ENCODE data around the gene PTK7. TPM values are rescaled to one million over a fixed set of nuclear protein-coding genes. Genes with fewer than 3 reads are reported as not detected.

Gene PTK7
- total RNA-seq, 1 experiment from 2014 or later = 165 TPM

- no peaks in the 10 kb centered on the region for H3K27me3 Mint-ChIP-seq (ENCODE audit: low read depth)
- DNase-seq (ENCODE audit: low spot score) (no peak), ATAC-seq (no peak)
- H3K4me3 Mint-ChIP-seq = peak overlapping the region; percentile 84
- no peaks in the 10 kb centered on the region for H3K36me3 Mint-ChIP-seq
- peaks cover 35% of the 10 kb centered on the region for H3K4me1 Mint-ChIP-seq
- H3K9me3 Mint-ChIP-seq = no peaks in the 10 kb centered on the region
- peak overlapping the region; percentile 69 for H3K27ac Mint-ChIP-seq
- ChIA-PET CTCF (interaction anchor here (2.3 to 3.2 kb wide), 2 partner anchors 24 to 65 kb away, joined by 4 to 50 read pairs; partner anchors contain the start of gene CUL7), POLR2A (interaction anchor here (2.6 kb wide), 1 partner anchor 19 kb away, joined by 10 read pairs; no protein-coding TSS in a partner anchor)
- TF ChIP-seq TEAD1 (CRISPR knock-in tag; IDR thresholded peaks at IDR 0.05) (no peak), ZNF532 (CRISPR knock-in tag; IDR thresholded peaks at IDR 0.05; ENCODE audit: borderline replicate concordance) (no peak), GABPB1 (CRISPR knock-in tag; IDR thresholded peaks at IDR 0.05) (no peak), ZNF121 (CRISPR knock-in tag; IDR thresholded peaks at IDR 0.05) (no peak)
Observed at GRCh38 chr6:43077981-43078511, 1.9 kb downstream of the PTK7 start.

- Mint-ChIP-seq H3K27ac (peak overlapping the region; percentile 14; the same call in 1 of the 2 replicates), H3K36me3 (no peaks in the 10 kb centered on the region), H3K9me3 (no peaks in the 10 kb centered on the region), H3K4me1 (peaks cover 42% of the 10 kb centered on the region), H3K27me3 (ENCODE audit: low read depth) (no peaks in the 10 kb centered on the region), H3K4me3 (no peak overlapping the region)
- no peak for TF ChIP-seq GTF2I (CRISPR knock-in tag; conservative IDR thresholded peaks at IDR 0.05)
- TF ChIP-seq TEAD4 (CRISPR knock-in tag; IDR thresholded peaks at IDR 0.05) = no peak
- TF ChIP-seq ZNF416 (CRISPR knock-in tag; IDR thresholded peaks at IDR 0.05) = no peak
- TF ChIP-seq ETV6 (CRISPR knock-in tag; IDR thresholded peaks at IDR 0.05) = no peak
- no peak for ATAC-seq
- DNase-seq (ENCODE audit: low spot score) = no peak
- ChIA-PET CTCF (interaction anchor here (0.6 kb wide), 1 partner anchor 9 kb away, joined by 3 read pairs; no protein-coding TSS in a partner anchor), POLR2A (interaction anchor here (0.7 kb wide), 1 partner anchor 42 kb away, joined by 4 read pairs; no protein-coding TSS in a partner anchor)
Observed at GRCh38 chr6:43078691-43079090, 2.6 kb downstream of the PTK7 start.

- Mint-ChIP-seq H3K36me3 (no peaks in the 10 kb centered on the region), H3K27ac (no peak overlapping the region), H3K9me3 (no peaks in the 10 kb centered on the region), H3K27me3 (ENCODE audit: low read depth) (no peaks in the 10 kb centered on the region), H3K4me1 (peaks cover 42% of the 10 kb centered on the region), H3K4me3 (no peak overlapping the region)
- CTCF ChIA-PET = interaction anchor here (1.1 kb wide), 1 partner anchor 63 kb away, joined by 3 read pairs; no protein-coding TSS in a partner anchor
- TF ChIP-seq NFYB (CRISPR knock-in tag; conservative IDR thresholded peaks at IDR 0.05; ENCODE audit: low read depth) (no peak), NFE2L1 (CRISPR knock-in tag; IDR thresholded peaks at IDR 0.05) (no peak), MAX (CRISPR knock-in tag; IDR thresholded peaks at IDR 0.05) (no peak), MYBL2 (CRISPR knock-in tag; IDR thresholded peaks at IDR 0.05) (no peak), ZMAT4 (CRISPR knock-in tag; IDR thresholded peaks at IDR 0.05) (no peak), TP53 (CRISPR knock-in tag; IDR thresholded peaks at IDR 0.05) (no peak), ZNF121 (CRISPR knock-in tag; IDR thresholded peaks at IDR 0.05) (no peak), PREB (CRISPR knock-in tag; IDR thresholded peaks at IDR 0.05; ENCODE audit: borderline replicate concordance) (no peak), ZNF317 (CRISPR knock-in tag; IDR thresholded peaks at IDR 0.05; ENCODE audit: borderline replicate concordance, low read depth) (no peak), IRF1 (CRISPR knock-in tag; IDR thresholded peaks at IDR 0.05) (no peak), HMGA2 (CRISPR knock-in tag; IDR thresholded peaks at IDR 0.05) (no peak), AR (CRISPR knock-in tag; IDR thresholded peaks at IDR 0.05) (no peak), ZNF425 (CRISPR knock-in tag; conservative IDR thresholded peaks at IDR 0.05) (no peak)
- POLR2A ChIA-PET = no interaction called here
- DNase-seq (ENCODE audit: low spot score) (no peak), ATAC-seq (no peak)
Observed at GRCh38 chr6:43081043-43081442, 4.9 kb downstream of the PTK7 start.

Data from WTC11 (cell line).